PC-9 (cell line): ENCODE results near the gene ITCH.
"Not testable (repeated sequence)": the region's sequence is repeated elsewhere in the genome, so short reads cannot be mapped to it uniquely, and the experiment has no call there.

ENCODE experiments used
- EZH2 ChIP-seq: fragments of 200-600 bp; sonication (generic); IDR thresholded peaks from 2 replicates; pipeline ENCODE4 v1.8.0; 2017; ENCODE audit warnings: antibody characterized with exemption, low read depth
- TF ChIP-seq, protein P1 (sequence below): fragments of 200-600 bp; sonication (generic); conservative IDR thresholded peaks from 2 replicates; pipeline ENCODE4 v1.6.1; 2017; ENCODE audit warnings: mixed run types, antibody characterized with exemption, mild to moderate bottlenecking, moderate library complexity

DNA sequence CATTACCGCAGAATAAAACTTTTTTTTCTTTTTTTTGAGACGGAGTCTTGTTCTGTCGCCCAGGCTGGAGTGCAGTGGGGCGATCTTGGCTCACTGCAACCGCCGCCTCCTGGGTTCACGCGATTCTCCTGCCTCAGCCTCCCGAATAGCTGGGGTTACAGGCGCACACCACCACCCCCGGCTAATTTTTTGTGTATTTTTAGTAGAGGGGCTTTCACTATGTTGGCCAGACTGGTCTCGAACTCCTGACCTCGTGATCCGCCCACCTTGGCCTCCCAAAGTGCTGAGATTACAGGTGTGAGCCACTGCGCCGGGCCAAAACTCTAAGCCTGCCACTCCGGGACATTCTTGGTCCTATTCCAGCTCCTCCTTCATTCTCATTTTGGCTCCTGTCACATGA is 151.0 kb downstream of the ITCH start:
- TF ChIP-seq, protein P1, sequence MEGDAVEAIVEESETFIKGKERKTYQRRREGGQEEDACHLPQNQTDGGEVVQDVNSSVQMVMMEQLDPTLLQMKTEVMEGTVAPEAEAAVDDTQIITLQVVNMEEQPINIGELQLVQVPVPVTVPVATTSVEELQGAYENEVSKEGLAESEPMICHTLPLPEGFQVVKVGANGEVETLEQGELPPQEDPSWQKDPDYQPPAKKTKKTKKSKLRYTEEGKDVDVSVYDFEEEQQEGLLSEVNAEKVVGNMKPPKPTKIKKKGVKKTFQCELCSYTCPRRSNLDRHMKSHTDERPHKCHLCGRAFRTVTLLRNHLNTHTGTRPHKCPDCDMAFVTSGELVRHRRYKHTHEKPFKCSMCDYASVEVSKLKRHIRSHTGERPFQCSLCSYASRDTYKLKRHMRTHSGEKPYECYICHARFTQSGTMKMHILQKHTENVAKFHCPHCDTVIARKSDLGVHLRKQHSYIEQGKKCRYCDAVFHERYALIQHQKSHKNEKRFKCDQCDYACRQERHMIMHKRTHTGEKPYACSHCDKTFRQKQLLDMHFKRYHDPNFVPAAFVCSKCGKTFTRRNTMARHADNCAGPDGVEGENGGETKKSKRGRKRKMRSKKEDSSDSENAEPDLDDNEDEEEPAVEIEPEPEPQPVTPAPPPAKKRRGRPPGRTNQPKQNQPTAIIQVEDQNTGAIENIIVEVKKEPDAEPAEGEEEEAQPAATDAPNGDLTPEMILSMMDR = not testable (repeated sequence)
- TF ChIP-seq EZH2 = not testable (repeated sequence)
